Keratinocyte (primary cell): ENCODE measurements around the gene DCP2. TPM values are rescaled to one million over a fixed set of nuclear protein-coding genes. Genes with fewer than 3 reads are reported as not detected.

Source experiments
- DNase-seq: peaks from one replicate; pipeline ENCODE4 v3.0.0-alpha.2; 2011; ENCODE audit warnings: low read depth, missing footprints, low spot score
- FAIRE-seq: peaks from 2 replicates; lab custom pipeline; 2011; peaks lifted over from hg19 to GRCh38; lab: Jason Lieb, UNC
- H2AFZ ChIP-seq: 2 replicates; pipeline ENCODE4 v1.6.0; 2012; ENCODE audit warnings: low read length, control low read depth, inconsistent platforms; ENCODE audit not compliant: control insufficient read depth
- H3K27ac ChIP-seq: 2 replicates; pipeline ENCODE4 v1.5.1; 2011; ENCODE audit warnings: low read length; ENCODE audit not compliant: control insufficient read depth, insufficient read depth
- H3K27me3 ChIP-seq: 3 replicates; pipeline ENCODE4 v1.6.0; 2011; ENCODE audit warnings: low read length; ENCODE audit not compliant: control insufficient read depth, insufficient read depth; ENCODE audit errors: extremely low read depth
- H3K36me3 ChIP-seq, 2 experiments: 2 replicates in 1 of 2; 3 replicates in 1 of 2; pipeline ENCODE4 v1.5.1; 2011; ENCODE audit warnings: low read length in 2 of 2, mild to moderate bottlenecking in 1 of 2; ENCODE audit not compliant: control insufficient read depth in 2 of 2, insufficient read depth in 2 of 2; ENCODE audit errors: extremely low read depth in 1 of 2
- H3K4me1 ChIP-seq: 3 replicates; pipeline ENCODE4 v1.5.1; 2011; ENCODE audit warnings: low read length; ENCODE audit not compliant: control insufficient read depth, insufficient read depth; ENCODE audit errors: extremely low read depth
- H3K4me2 ChIP-seq: 3 replicates; pipeline ENCODE4 v1.6.0; 2011; ENCODE audit warnings: low read depth, low read length; ENCODE audit not compliant: control insufficient read depth, insufficient read depth; ENCODE audit errors: extremely low read depth
- H3K4me3 ChIP-seq, 3 experiments: fragments of 200-600 bp in 1 of 3; sonication (generic) in 1 of 3; 2 replicates in 2 of 3; 3 replicates in 1 of 3; pipeline ENCODE4 v1.5.1; 2011 to 2016; ENCODE audit warnings: low read length in 3 of 3, mild to moderate bottlenecking in 3 of 3, control low read depth in 2 of 3, inconsistent platforms in 1 of 3, low read depth in 1 of 3, mixed read lengths in 1 of 3, mixed run types in 1 of 3, moderate library complexity in 1 of 3; ENCODE audit not compliant: control insufficient read depth in 2 of 3, insufficient read depth in 2 of 3; ENCODE audit errors: extremely low read depth in 1 of 3
- H3K79me2 ChIP-seq: 2 replicates; pipeline ENCODE4 v1.6.0; 2012; ENCODE audit warnings: low read length; ENCODE audit not compliant: control insufficient read depth, insufficient read depth
- H3K9ac ChIP-seq: 3 replicates; pipeline ENCODE4 v1.6.0; 2011; ENCODE audit warnings: low read length; ENCODE audit not compliant: control insufficient read depth, insufficient read depth; ENCODE audit errors: extremely low read depth
- H3K9me1 ChIP-seq: 3 replicates; pipeline ENCODE4 v1.6.0; 2011; ENCODE audit warnings: low read length; ENCODE audit not compliant: control insufficient read depth, insufficient read depth; ENCODE audit errors: extremely low read depth
- H3K9me3 ChIP-seq: 2 replicates; pipeline ENCODE4 v1.5.1; 2012; ENCODE audit warnings: low read depth, low read length; ENCODE audit not compliant: control insufficient read depth
- H4K20me1 ChIP-seq: 3 replicates; pipeline ENCODE4 v1.6.0; 2011; ENCODE audit warnings: low read length; ENCODE audit not compliant: control insufficient read depth, insufficient read depth; ENCODE audit errors: extremely low read depth
- CTCF ChIP-seq, 3 experiments: IDR thresholded peaks in 1 of 3; conservative IDR thresholded peaks in 1 of 3; optimal IDR thresholded peaks in 1 of 3; 2 replicates in 2 of 3; 3 replicates in 1 of 3; pipeline versions ENCODE3 to v1.5.1; 2011; ENCODE audit warnings: low read length in 3 of 3, mild to moderate bottlenecking in 3 of 3, moderate library complexity in 2 of 3, control low read depth in 1 of 3, inconsistent platforms in 1 of 3; ENCODE audit not compliant: insufficient read depth in 2 of 3; ENCODE audit errors: extremely low read depth in 1 of 3
- EZH2 ChIP-seq: IDR thresholded peaks from one replicate; pipeline ENCODE4 v1.6.1; 2012; ENCODE audit warnings: inconsistent platforms, mild to moderate bottlenecking, low read length, moderate library complexity
- dilution Hi-C: fragments of 300-500 bp; cut with MboI; formaldehyde crosslinking; loops from one replicate; pipeline ENCODE4 v1.7.0; 2020; ENCODE audit warnings: low sequenced_read_pairs; ENCODE audit not compliant: extremely low pct_ligation_motif_present
- polyA plus RNA-seq, 5 experiments: library from polyadenylated mRNA; depleted of rRNA in 3 of 5; stranded (reverse) in 3 of 5; stranded (forward) in 1 of 5; unstranded in 1 of 5; fragments of >200 nt; gene quantifications; 1 replicate in 1 of 5; 2 replicates in 3 of 5; 3 replicates in 1 of 5; pipeline versions ENCODE4 v1.2.1 to v1.2.3, GENCODE V29; 2011 to 2012; ENCODE audit warnings: missing spikeins in 2 of 5, low read depth in 1 of 5, low replicate concordance in 1 of 5

The DCP2 gene
- polyA plus RNA-seq, 1 donor (not counting 4 experiments of a cell fraction or from before 2014, with no cell fraction given): 11.8 TPM

- dilution Hi-C loops: no loop called here
- Histone ChIP-seq H3K9ac (no peak overlapping the region), H4K20me1 (no peaks in the 10 kb centered on the region), H3K27me3 (no peaks in the 10 kb centered on the region), H3K9me3 (no peaks in the 10 kb centered on the region), H3K4me1 (no peaks in the 10 kb centered on the region), H3K9me1 (no peaks in the 10 kb centered on the region), H3K4me2 (no peak overlapping the region), H3K36me3 (no peaks in the 10 kb centered on the region), H3K79me2 (no peaks in the 10 kb centered on the region), H3K27ac (no peak overlapping the region), H3K4me3 (no peak overlapping the region), H2AFZ (no peak overlapping the region)
- FAIRE-seq (no peak), DNase-seq (no peak)
- TF ChIP-seq CTCF (optimal IDR thresholded peaks at IDR 0.05 in 1 of 3, IDR thresholded peaks at IDR 0.05 in 1 of 3, conservative IDR thresholded peaks at IDR 0.05 in 1 of 3; ENCODE audit: extremely low read depth in 1 of 3, insufficient read depth in 2 of 3, low read length in 3 of 3) (no peak), EZH2 (no peak)
Observed at GRCh38 chr5:112934366-112934663, 42.3 kb upstream of the DCP2 start.

DNA sequence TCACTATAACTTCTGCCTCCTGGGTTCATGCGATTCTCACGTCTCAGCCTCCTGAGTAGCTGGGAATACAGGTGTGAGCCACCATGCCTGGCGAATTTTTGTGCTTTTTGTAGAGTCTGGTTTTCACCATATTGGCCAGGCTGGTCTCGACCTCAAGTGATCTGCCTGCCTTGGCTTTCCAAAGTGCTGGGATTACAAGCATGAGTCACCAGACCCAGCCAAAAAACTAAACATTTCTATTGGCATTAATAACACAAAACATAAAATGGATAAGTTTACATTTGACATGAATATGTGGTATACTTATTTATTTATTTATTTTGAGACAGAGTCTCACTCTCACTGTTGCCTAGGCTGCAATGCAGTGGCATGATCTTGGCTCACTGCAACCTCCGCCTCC is 40.9 kb upstream of the DCP2 start:
- Histone ChIP-seq H3K36me3 (no peaks in the 10 kb centered on the region), H2AFZ (no peak overlapping the region), H3K27ac (no peak overlapping the region), H3K27me3 (no peaks in the 10 kb centered on the region), H3K4me2 (no peak overlapping the region), H3K9me3 (no peaks in the 10 kb centered on the region), H3K79me2 (no peaks in the 10 kb centered on the region), H3K4me3 (no peak overlapping the region), H3K9me1 (no peaks in the 10 kb centered on the region), H4K20me1 (no peaks in the 10 kb centered on the region), H3K4me1 (no peaks in the 10 kb centered on the region), H3K9ac (no peak overlapping the region)
- no peak for DNase-seq
- no peak for FAIRE-seq
- TF ChIP-seq EZH2 (no peak), CTCF (optimal IDR thresholded peaks at IDR 0.05 in 1 of 3, IDR thresholded peaks at IDR 0.05 in 1 of 3, conservative IDR thresholded peaks at IDR 0.05 in 1 of 3; ENCODE audit: extremely low read depth in 1 of 3, insufficient read depth in 2 of 3, low read length in 3 of 3) (no peak)
- dilution Hi-C loops: no loop called here
